GM19023 (cell line): ENCODE results near the gene CLSTN1.
"Not testable (repeated sequence)": the region's sequence is repeated elsewhere in the genome, so short reads cannot be mapped to it uniquely, and the experiment has no call there.

Source experiments
- ATAC-seq: cut with Tn5 transposase; IDR thresholded peaks from one replicate; pipeline ENCODE4 v1.9.1; 2021; ENCODE audit warnings: mild to moderate bottlenecking, moderate library complexity; ENCODE audit not compliant: unreplicated experiment

The CLSTN1 gene

DNA sequence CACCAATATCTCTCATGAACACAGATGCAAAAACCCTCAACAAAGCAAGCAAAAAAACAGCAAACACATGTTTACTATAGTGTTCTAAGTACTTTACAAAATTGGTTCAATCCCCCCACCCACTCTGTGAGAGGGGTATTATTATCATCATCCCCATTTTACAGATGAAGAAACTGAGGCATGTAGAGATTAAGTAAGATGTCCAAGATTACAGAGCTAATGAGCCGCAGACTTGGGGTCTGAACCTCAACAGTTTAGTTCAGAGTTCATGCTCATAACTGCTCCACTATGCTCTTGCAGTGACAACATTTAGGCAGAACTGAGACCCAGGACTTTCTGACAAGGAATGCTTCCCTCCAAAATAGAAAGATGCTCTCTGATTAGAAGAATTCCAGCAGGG is 21.9 kb downstream of the CLSTN1 start:
- no peak for ATAC-seq

DNA sequence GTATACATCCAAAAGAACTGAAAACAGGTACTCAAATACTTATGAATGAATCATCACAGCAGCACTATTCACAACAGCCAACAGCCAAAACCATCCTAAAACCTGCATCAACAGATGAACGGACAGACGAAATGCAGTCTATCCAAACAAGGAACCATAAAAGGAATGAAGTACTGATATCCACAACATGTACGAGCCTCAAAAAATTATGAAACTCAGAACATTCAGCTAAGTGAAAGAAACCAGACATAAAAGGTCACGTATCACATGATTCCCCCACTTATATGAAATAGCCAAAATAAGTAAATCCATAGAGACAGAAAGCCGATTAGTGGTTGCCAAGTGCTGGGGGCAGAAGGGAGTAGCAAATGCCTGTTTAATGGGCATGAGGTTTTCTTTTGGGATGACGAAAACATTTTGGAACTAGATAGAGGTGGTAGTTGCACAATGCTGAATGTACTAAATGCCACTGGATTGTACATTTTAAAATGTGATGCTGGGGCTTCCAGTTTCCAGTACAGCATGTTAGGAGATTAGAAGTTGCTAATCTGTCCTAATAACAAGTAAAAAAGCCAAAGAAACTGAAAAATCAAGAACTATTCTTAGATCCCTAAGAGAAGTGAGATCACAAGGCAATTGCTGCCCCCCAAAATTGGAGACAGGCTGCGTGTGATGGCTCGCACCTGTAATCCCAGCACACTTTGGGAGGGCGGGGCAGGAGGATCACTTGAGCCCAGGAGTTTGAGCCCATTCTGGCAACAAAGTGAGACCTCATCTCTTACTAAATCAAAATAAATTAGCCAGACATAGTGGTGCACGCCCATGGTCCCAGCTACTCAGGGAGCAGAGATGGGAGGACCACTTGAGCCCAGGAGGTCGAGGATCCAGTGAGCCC is 25.3 kb downstream of the CLSTN1 start:
- no peak for ATAC-seq

DNA sequence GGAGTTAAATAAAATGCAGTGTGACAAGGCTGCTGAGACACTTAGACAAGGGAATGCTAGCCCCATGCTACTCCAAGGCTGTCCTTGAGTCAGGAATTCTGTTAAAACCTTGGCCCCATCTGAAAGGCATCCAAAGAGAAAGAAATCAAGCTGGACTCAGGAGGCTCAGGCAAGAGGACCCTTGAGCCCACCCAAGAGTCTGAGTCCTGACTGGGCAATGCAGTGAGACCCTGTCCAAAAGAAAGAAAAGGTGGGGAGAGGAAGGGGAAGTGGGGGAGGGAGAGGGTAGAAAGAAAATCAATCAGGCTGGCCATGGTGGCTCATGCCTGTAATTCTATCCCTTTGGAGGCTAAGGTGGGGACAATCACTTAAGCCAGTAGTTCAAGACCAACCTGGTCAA is 26.7 kb downstream of the CLSTN1 start:
- ATAC-seq: no peak

DNA sequence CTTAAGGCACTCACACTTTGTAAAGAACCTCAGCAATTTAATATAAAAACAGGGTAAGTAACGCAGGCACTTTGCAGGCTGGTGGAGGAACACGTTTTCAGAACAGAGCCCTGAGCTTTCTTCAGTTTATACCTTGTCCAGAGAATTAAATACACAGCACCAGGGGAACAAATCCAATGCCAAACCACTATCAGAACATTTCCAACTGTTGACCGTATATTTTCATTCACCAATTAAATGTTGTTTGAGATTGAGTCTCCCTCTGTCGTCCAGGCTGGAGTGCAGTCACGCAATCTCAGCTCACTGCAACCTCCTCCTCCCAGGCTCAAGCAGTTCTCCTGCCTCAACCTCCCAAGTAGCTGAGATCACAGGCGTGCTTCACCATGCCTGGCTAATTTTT is 29.7 kb downstream of the CLSTN1 start:
- ATAC-seq: no peak

DNA sequence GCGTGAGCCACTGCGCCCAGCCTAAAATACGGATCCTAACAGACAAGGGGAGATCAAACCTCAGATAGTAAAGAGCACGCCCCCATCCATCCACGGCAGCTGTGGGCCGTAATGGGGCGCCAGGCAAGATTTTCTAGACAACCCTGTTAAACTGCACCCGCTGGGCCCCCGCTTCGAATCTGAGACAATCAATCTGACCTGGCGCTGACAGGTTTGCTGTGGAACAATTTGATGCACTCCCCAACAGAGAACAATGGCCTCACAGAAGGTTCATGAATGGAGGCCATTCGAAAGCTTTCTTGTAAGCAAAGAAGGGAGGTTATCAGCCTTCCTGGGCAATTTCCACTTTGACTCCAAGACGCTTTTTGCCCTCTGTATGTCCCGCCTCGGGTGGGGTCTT is 30.5 kb downstream of the CLSTN1 start:
- no peak for ATAC-seq

DNA sequence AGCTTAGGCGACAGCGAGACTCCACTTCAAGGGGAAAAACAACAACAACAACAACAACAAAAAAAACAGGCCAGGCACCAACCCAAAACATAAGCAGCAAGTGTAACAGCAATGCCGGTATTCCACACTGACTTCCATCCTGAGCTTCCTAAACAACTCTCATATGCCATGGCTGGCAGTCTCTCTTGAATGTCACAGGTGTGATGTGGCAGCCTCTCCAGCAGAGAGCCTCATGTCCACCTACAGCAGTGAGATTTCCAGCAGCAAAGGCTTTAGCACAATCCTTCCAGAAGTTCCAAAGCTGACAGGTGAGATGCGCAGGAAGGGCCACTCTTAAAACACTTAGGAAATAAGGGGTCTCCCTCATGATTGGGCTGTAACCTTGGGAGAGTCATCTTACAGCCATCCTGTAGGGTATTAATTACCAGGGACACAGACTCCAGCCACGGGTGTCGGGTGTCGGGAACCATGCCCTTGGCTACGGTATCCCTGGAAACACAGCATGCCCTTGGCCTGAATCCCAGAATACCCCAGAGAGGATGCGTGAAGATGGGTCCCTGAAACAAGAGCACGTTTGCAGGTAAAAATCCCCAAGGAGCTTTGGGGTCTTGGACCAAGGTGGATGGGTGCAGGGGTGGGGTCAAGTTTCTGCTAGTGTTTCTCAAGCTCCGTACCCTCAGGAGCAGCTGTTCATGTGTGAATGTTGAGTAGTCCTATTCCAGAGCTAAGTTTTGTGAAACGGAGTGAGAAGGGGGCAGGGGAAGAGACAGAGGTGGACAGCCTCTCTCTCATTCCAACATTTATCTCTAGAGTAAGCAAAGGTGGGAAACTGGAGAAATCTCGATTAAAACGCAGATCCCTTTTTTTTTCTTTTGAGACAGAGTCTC is 31.4 kb downstream of the CLSTN1 start:
- no peak for ATAC-seq

- not testable (repeated sequence) for ATAC-seq
Measured at GRCh38 chr1:9789700-9790099, 34.1 kb downstream of the CLSTN1 start.

DNA sequence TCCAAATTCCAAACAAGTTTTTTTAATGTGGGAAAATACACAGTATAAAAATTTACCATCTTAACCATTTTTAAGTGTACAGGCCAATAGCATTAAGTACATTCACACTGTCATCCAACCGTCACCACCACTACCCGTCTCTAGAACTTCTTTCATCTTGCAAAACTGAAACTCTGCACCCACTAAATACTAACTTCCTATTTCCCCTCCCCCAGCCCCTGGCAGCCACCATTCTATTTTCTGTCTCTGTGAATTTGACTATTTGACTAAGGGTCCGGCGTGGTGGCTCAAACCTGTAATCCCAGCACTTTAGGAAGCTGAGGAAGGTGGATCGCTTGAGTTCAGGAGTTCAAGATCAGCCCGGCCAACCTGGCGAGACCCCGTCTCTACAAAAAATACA is 36.1 kb downstream of the CLSTN1 start:
- peak; percentile 55 for ATAC-seq

- ATAC-seq: no peak
Measured at GRCh38 chr1:9785406-9785805, 38.4 kb downstream of the CLSTN1 start.

DNA sequence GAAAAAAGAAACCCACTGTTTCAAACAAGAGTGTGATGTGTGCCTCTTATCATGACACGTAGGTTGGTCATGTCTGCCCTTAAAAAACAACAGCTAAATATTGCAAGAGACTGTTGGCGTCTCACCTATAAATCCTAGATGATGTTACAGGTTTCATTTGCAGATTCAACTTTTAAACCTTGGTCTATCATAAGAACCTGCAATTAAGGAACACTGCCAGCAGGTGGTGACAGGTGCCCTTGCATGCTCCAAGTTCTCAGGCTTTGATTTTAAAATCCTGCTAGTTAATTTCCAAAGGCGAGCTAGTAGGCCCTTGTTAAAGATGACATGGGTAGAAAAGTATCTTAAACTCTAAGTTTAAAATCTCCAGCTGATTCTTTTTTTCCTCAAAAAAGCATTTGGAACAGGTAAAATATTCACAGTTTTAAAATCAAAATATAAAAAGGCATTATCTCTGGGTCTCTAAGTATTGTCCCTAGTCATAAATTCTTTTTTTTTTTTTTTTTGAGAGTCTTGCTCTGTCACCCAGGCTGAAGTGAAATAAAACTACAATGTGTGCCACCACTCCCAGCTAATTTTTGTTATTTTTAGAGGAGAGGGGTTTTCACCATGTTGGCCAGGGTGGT is 39.1 kb downstream of the CLSTN1 start:
- ATAC-seq: no peak

- no peak for ATAC-seq
Measured at GRCh38 chr1:9782897-9783296, 40.9 kb downstream of the CLSTN1 start.

GRCh38 chr1:9782116-9782751 is 41.5 kb downstream of the CLSTN1 start:
- ATAC-seq: no peak

- no peak for ATAC-seq
Measured at GRCh38 chr1:9780554-9781110, 43.1 kb downstream of the CLSTN1 start.

- no peak for ATAC-seq
Measured at GRCh38 chr1:9778905-9779304, 44.9 kb downstream of the CLSTN1 start.

DNA sequence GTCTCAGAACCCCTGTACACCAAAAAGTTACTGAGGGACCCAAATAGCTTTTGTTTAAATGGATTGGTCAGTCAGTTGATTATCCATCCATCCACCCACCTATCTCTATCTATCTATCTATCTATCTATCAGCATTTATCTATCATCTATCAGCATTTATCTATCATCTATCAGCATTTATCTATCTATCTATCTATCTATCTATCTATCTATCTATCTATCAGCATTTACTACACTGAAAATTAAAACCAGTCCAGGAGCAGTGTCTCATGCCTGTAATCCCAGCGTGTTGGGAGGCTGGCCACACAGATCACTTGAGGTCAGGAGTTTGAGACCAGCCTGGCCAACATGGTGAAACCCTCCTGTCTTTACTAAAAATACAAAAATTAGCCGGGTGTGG is 47.1 kb downstream of the CLSTN1 start:
- no peak for ATAC-seq

GRCh38 chr1:9774712-9775679 is 48.8 kb downstream of the CLSTN1 start:
- no peak for ATAC-seq

DNA sequence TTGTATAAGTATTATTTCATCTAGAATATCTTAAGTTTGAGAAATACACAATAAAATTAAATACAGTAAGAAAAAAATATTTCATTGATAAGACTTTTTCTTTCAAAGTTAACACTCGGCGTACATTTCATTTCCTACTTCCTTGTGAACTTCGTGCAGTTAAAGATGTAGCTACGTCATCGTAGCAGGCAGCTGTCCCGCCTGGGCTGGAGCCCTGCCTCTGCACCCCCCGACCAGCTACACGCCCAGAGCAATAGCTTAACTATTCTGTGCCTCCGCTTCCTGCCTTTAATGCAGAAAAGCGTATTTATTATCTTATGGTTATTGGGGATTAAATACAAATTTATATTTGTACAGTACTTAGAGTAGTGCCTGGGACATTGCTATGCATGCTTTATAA is 53.5 kb downstream of the CLSTN1 start:
- no peak for ATAC-seq

DNA sequence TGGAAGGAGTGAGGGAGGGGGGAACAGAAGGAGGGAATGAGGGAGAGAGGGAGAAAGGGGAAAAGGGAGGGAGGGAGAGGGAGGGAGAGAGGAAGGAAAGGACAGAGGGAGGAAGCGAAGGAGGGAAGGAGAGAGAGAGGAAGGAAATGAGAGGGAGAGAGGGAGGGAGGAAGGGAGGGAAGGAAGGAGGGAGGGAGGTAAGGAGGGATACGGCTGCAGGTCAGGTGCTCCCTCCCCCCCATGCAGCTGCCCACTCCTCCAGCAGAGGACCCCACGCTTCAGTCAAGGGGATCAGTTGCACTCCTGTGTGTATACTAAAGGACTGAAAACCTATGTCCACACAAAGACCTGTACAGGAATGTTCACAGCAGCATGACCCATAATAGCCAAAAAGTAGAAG is 54.8 kb downstream of the CLSTN1 start:
- no peak for ATAC-seq

- ATAC-seq: no peak
Measured at GRCh38 chr1:9767964-9768668, 55.6 kb downstream of the CLSTN1 start.
